GM19238 (cell line): ENCODE results near the gene RPS6KA2.

Experiments
- DNase-seq: peaks from one replicate; pipeline ENCODE4 v3.0.0; 2011; ENCODE audit warnings: low spot score; ENCODE audit not compliant: insufficient read length

RPS6KA2 gene

GRCh38 chr6:166615059-166615770 lies 11.8 kb downstream of the RPS6KA2 start:
- DNase-seq = no peak

- DNase-seq = no peak
Measured at GRCh38 chr6:166614589-166614988, 12.5 kb downstream of the RPS6KA2 start.

- DNase-seq = no peak
Measured at GRCh38 chr6:166614171-166614583, 12.9 kb downstream of the RPS6KA2 start.

- DNase-seq = no peak
Measured at GRCh38 chr6:166613027-166613426, 14.0 kb downstream of the RPS6KA2 start.

- no peak for DNase-seq
Measured at GRCh38 chr6:166612471-166612881, 14.6 kb downstream of the RPS6KA2 start.

GRCh38 chr6:166611631-166612030 lies 15.4 kb downstream of the RPS6KA2 start:
- DNase-seq = no peak

GRCh38 chr6:166610069-166610468 lies 17.0 kb downstream of the RPS6KA2 start:
- no peak for DNase-seq

- no peak for DNase-seq
Measured at GRCh38 chr6:166608774-166609173, 18.3 kb downstream of the RPS6KA2 start.

- DNase-seq = no peak
Measured at GRCh38 chr6:166605752-166606151, 21.3 kb downstream of the RPS6KA2 start.

- DNase-seq = no peak
Measured at GRCh38 chr6:166604911-166605310, 22.1 kb downstream of the RPS6KA2 start.

GRCh38 chr6:166604328-166604727 lies 22.7 kb downstream of the RPS6KA2 start:
- no peak for DNase-seq

GRCh38 chr6:166603043-166603690 lies 23.9 kb downstream of the RPS6KA2 start:
- no peak for DNase-seq

GRCh38 chr6:166601956-166602355 lies 25.1 kb downstream of the RPS6KA2 start:
- DNase-seq = no peak

GRCh38 chr6:166600931-166601330 lies 26.1 kb downstream of the RPS6KA2 start:
- DNase-seq = no peak

GRCh38 chr6:166599205-166599604 lies 27.8 kb downstream of the RPS6KA2 start:
- no peak for DNase-seq

- DNase-seq = no peak
Measured at GRCh38 chr6:166598441-166599138, 28.5 kb downstream of the RPS6KA2 start.

- no peak for DNase-seq
Measured at GRCh38 chr6:166597711-166598440, 29.2 kb downstream of the RPS6KA2 start.

GRCh38 chr6:166596776-166597507 lies 30.1 kb downstream of the RPS6KA2 start:
- no peak for DNase-seq

GRCh38 chr6:166595949-166596348 lies 31.1 kb downstream of the RPS6KA2 start:
- DNase-seq = no peak

- DNase-seq = no peak
Measured at GRCh38 chr6:166595061-166595780, 31.8 kb downstream of the RPS6KA2 start.
